HEK293 (cell line): ENCODE measurements around the gene MMP25.

Experiments used
- BCL11B ChIP-seq: fragments of 450-650 bp; formaldehyde crosslinking; IDR thresholded peaks from 2 replicates; pipeline ENCODE4 v1.5.1; 2016; ENCODE audit warnings: low read depth, missing biosample characterization, missing genetic modification characterization
- GLIS1 ChIP-seq: fragments of 450-650 bp; formaldehyde crosslinking; IDR thresholded peaks from 2 replicates; pipeline ENCODE4 v1.5.1; 2016; ENCODE audit warnings: missing biosample characterization, missing genetic modification characterization
- HOXD13 ChIP-seq: sonication (generic); formaldehyde crosslinking; IDR thresholded peaks from 2 replicates; pipeline ENCODE4 v1.8.0; 2022; ENCODE audit warnings: missing genetic modification reagents, borderline replicate concordance
- KLF10 ChIP-seq: fragments of 450-650 bp; IDR thresholded peaks from 2 replicates; pipeline ENCODE4 v1.5.1; 2018; ENCODE audit warnings: missing biosample characterization, mild to moderate bottlenecking, missing genetic modification characterization
- KLF8 ChIP-seq: fragments of 450-650 bp; formaldehyde crosslinking; IDR thresholded peaks from 2 replicates; pipeline ENCODE4 v1.5.1; 2016; ENCODE audit warnings: missing biosample characterization, missing genetic modification characterization
- SCRT2 ChIP-seq: fragments of 450-650 bp; formaldehyde crosslinking; IDR thresholded peaks from 2 replicates; pipeline ENCODE4 v1.5.1; 2016; ENCODE audit warnings: missing biosample characterization, missing genetic modification characterization
- SP2 ChIP-seq: fragments of 450-650 bp; formaldehyde crosslinking; IDR thresholded peaks from 2 replicates; pipeline ENCODE4 v1.5.1; 2016; ENCODE audit warnings: missing biosample characterization, missing genetic modification characterization
- YY1 ChIP-seq: fragments of 450-650 bp; formaldehyde crosslinking; IDR thresholded peaks from 2 replicates; pipeline ENCODE4 v1.5.1; 2018; ENCODE audit warnings: missing biosample characterization, missing genetic modification characterization
- ZFP41 ChIP-seq: fragments of 450-650 bp; formaldehyde crosslinking; IDR thresholded peaks from 2 replicates; pipeline ENCODE4 v1.5.1; 2016; ENCODE audit warnings: missing biosample characterization, missing genetic modification characterization, borderline replicate concordance
- ZNF175 ChIP-seq: fragments of 450-650 bp; formaldehyde crosslinking; IDR thresholded peaks from 2 replicates; pipeline ENCODE4 v1.5.1; 2016; ENCODE audit warnings: missing biosample characterization, missing genetic modification characterization
- ZNF221 ChIP-seq: fragments of 450-650 bp; formaldehyde crosslinking; IDR thresholded peaks from 2 replicates; pipeline ENCODE4 v1.5.1; 2017; ENCODE audit warnings: missing biosample characterization, missing genetic modification characterization, borderline replicate concordance
- ZNF292 ChIP-seq: fragments of 450-650 bp; formaldehyde crosslinking; IDR thresholded peaks from 2 replicates; pipeline ENCODE4 v1.5.1; 2016; ENCODE audit warnings: low read depth, missing biosample characterization, missing genetic modification characterization, borderline replicate concordance
- ZNF354C ChIP-seq: fragments of 450-650 bp; formaldehyde crosslinking; IDR thresholded peaks from 2 replicates; pipeline ENCODE4 v1.5.1; 2016; ENCODE audit warnings: missing biosample characterization, missing genetic modification characterization, low read depth, borderline replicate concordance
- ZNF394 ChIP-seq: fragments of 450-650 bp; formaldehyde crosslinking; IDR thresholded peaks from 2 replicates; pipeline ENCODE4 v1.5.1; 2016; ENCODE audit warnings: missing biosample characterization, missing genetic modification characterization, mild to moderate bottlenecking, moderate library complexity, borderline replicate concordance
- ZNF624 ChIP-seq: fragments of 450-650 bp; formaldehyde crosslinking; IDR thresholded peaks from 2 replicates; pipeline ENCODE4 v1.5.1; 2017; ENCODE audit warnings: missing biosample characterization, missing genetic modification characterization
- ZNF792 ChIP-seq: fragments of 450-650 bp; formaldehyde crosslinking; IDR thresholded peaks from 2 replicates; pipeline ENCODE4 v1.5.1; 2016; ENCODE audit warnings: missing biosample characterization, missing genetic modification characterization
- TF ChIP-seq, protein P1 (sequence below): fragments of 450-650 bp; IDR thresholded peaks from 2 replicates; pipeline ENCODE4 v1.5.1; 2018; ENCODE audit warnings: missing biosample characterization, mild to moderate bottlenecking, missing genetic modification characterization
- TF ChIP-seq, protein P2 (sequence below): fragments of 450-650 bp; formaldehyde crosslinking; IDR thresholded peaks from 2 replicates; pipeline ENCODE4 v1.5.1; 2017; ENCODE audit warnings: missing biosample characterization, missing genetic modification characterization
- TF ChIP-seq, protein P3 (sequence below): fragments of 450-650 bp; formaldehyde crosslinking; IDR thresholded peaks from 2 replicates; pipeline ENCODE4 v1.5.1; 2017; ENCODE audit warnings: missing biosample characterization, mild to moderate bottlenecking, missing genetic modification characterization, moderate library complexity
- TF ChIP-seq, protein P4 (sequence below): fragments of 450-650 bp; formaldehyde crosslinking; IDR thresholded peaks from 2 replicates; pipeline ENCODE4 v1.5.1; 2017; ENCODE audit warnings: missing biosample characterization, missing genetic modification characterization
- TF ChIP-seq, protein P5 (sequence below): fragments of 450-650 bp; formaldehyde crosslinking; IDR thresholded peaks from 2 replicates; pipeline ENCODE4 v1.5.1; 2016; ENCODE audit warnings: missing biosample characterization, missing genetic modification characterization

The MMP25 gene

GRCh38 chr16:3106205-3106928, 60.0 kb downstream of the MMP25 start (continued):
- TF ChIP-seq ZNF221 (tag by site-specific recombination) (no peak), ZNF175 (no peak), SP2 (peak; percentile 60), HOXD13 (no peak), GLIS1 (tag by site-specific recombination) (peak; percentile 64), KLF8 (tag by site-specific recombination) (peak; percentile 91), SCRT2 (tag by site-specific recombination) (no peak), KLF10 (tag by site-specific recombination) (peak; percentile 35; the same call in 1 of the 2 replicates), ZNF394 (tag by site-specific recombination) (peak; percentile 24; the same call in 1 of the 2 replicates), ZNF624 (tag by site-specific recombination) (no peak), YY1 (tag by site-specific recombination) (peak; percentile 66; the same call in 1 of the 2 replicates), ZNF792 (tag by site-specific recombination) (0 out of 2 replicates have a peak, but pooled peaks have one; percentile 18), ZNF354C (tag by site-specific recombination) (no peak), ZFP41 (tag by site-specific recombination) (no peak), BCL11B (tag by site-specific recombination) (peak; percentile 90), ZNF292 (no peak)
- TF ChIP-seq, protein P1, sequence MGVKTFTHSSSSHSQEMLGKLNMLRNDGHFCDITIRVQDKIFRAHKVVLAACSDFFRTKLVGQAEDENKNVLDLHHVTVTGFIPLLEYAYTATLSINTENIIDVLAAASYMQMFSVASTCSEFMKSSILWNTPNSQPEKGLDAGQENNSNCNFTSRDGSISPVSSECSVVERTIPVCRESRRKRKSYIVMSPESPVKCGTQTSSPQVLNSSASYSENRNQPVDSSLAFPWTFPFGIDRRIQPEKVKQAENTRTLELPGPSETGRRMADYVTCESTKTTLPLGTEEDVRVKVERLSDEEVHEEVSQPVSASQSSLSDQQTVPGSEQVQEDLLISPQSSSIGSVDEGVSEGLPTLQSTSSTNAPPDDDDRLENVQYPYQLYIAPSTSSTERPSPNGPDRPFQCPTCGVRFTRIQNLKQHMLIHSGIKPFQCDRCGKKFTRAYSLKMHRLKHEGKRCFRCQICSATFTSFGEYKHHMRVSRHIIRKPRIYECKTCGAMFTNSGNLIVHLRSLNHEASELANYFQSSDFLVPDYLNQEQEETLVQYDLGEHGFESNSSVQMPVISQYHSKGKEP (tag by site-specific recombination) = peak; percentile 39; the same call in 1 of the 2 replicates
- TF ChIP-seq, protein P2, sequence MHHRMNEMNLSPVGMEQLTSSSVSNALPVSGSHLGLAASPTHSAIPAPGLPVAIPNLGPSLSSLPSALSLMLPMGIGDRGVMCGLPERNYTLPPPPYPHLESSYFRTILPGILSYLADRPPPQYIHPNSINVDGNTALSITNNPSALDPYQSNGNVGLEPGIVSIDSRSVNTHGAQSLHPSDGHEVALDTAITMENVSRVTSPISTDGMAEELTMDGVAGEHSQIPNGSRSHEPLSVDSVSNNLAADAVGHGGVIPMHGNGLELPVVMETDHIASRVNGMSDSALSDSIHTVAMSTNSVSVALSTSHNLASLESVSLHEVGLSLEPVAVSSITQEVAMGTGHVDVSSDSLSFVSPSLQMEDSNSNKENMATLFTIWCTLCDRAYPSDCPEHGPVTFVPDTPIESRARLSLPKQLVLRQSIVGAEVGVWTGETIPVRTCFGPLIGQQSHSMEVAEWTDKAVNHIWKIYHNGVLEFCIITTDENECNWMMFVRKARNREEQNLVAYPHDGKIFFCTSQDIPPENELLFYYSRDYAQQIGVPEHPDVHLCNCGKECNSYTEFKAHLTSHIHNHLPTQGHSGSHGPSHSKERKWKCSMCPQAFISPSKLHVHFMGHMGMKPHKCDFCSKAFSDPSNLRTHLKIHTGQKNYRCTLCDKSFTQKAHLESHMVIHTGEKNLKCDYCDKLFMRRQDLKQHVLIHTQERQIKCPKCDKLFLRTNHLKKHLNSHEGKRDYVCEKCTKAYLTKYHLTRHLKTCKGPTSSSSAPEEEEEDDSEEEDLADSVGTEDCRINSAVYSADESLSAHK = peak; percentile 92
- TF ChIP-seq, protein P3, sequence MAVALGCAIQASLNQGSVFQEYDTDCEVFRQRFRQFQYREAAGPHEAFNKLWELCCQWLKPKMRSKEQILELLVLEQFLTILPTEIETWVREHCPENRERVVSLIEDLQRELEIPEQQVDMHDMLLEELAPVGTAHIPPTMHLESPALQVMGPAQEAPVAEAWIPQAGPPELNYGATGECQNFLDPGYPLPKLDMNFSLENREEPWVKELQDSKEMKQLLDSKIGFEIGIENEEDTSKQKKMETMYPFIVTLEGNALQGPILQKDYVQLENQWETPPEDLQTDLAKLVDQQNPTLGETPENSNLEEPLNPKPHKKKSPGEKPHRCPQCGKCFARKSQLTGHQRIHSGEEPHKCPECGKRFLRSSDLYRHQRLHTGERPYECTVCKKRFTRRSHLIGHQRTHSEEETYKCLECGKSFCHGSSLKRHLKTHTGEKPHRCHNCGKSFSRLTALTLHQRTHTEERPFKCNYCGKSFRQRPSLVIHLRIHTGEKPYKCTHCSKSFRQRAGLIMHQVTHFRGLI (tag by site-specific recombination) = peak; percentile 12; the same call in 1 of the 2 replicates
- TF ChIP-seq, protein P4, sequence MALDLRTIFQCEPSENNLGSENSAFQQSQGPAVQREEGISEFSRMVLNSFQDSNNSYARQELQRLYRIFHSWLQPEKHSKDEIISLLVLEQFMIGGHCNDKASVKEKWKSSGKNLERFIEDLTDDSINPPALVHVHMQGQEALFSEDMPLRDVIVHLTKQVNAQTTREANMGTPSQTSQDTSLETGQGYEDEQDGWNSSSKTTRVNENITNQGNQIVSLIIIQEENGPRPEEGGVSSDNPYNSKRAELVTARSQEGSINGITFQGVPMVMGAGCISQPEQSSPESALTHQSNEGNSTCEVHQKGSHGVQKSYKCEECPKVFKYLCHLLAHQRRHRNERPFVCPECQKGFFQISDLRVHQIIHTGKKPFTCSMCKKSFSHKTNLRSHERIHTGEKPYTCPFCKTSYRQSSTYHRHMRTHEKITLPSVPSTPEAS = 0 out of 2 replicates have a peak, but pooled peaks have one; percentile 8
- TF ChIP-seq, protein P5, sequence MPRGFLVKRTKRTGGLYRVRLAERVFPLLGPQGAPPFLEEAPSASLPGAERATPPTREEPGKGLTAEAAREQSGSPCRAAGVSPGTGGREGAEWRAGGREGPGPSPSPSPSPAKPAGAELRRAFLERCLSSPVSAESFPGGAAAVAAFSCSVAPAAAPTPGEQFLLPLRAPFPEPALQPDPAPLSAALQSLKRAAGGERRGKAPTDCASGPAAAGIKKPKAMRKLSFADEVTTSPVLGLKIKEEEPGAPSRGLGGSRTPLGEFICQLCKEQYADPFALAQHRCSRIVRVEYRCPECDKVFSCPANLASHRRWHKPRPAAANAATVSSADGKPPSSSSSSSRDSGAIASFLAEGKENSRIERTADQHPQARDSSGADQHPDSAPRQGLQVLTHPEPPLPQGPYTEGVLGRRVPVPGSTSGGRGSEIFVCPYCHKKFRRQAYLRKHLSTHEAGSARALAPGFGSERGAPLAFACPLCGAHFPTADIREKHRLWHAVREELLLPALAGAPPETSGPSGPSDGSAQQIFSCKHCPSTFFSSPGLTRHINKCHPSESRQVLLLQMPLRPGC (tag by site-specific recombination) = peak; percentile 57; the same call in 1 of the 2 replicates
